Neuronal stem cell (in vitro differentiated cells): ENCODE results near the gene AXIN1.
"Not testable (repeated sequence)": the region's sequence is repeated elsewhere in the genome, so short reads cannot be mapped to it uniquely, and the experiment has no call there.

ENCODE experiments used
- DNase-seq: peaks from one replicate; pipeline ENCODE4 v3.0.0-alpha.2; 2013; ENCODE audit warnings: low spot score
- H2AFZ ChIP-seq: one replicate; pipeline ENCODE4 v1.6.1; 2013; ENCODE audit warnings: mild to moderate bottlenecking, low read length, inconsistent platforms
- H2AK5ac ChIP-seq: 2 replicates; pipeline ENCODE4 v1.6.1; 2013; ENCODE audit warnings: low read depth, mild to moderate bottlenecking, inconsistent platforms, low read length, moderate library complexity, mixed read lengths
- H2BK120ac ChIP-seq: 2 replicates; pipeline ENCODE4 v1.6.1; 2013; ENCODE audit warnings: low read depth, mild to moderate bottlenecking, inconsistent platforms, low read length, moderate library complexity, mixed read lengths
- H2BK12ac ChIP-seq: one replicate; pipeline ENCODE4 v1.6.1; 2013; ENCODE audit warnings: low read length, inconsistent platforms
- H2BK15ac ChIP-seq: 2 replicates; pipeline ENCODE4 v1.6.1; 2013; ENCODE audit warnings: mild to moderate bottlenecking, low read length, inconsistent platforms, mixed read lengths
- H2BK5ac ChIP-seq: one replicate; pipeline ENCODE4 v1.6.1; 2013; ENCODE audit warnings: inconsistent platforms, mild to moderate bottlenecking, low read length, moderate library complexity
- H3K14ac ChIP-seq: one replicate; pipeline ENCODE4 v1.6.1; 2013; ENCODE audit warnings: low read length, inconsistent platforms
- H3K18ac ChIP-seq: 2 replicates; pipeline ENCODE4 v1.6.1; 2013; ENCODE audit warnings: low read length, inconsistent platforms
- H3K23ac ChIP-seq: 2 replicates; pipeline ENCODE4 v1.6.1; 2013; ENCODE audit warnings: low read depth, mild to moderate bottlenecking, mixed read lengths, low read length, inconsistent platforms; ENCODE audit not compliant: poor library complexity
- H3K27ac ChIP-seq: replicated peaks from 3 replicates; pipeline ENCODE4 v1.5.1; 2013; ENCODE audit warnings: low read length, inconsistent platforms
- H3K27me3 ChIP-seq, 3 experiments: 2 replicates each; pipeline ENCODE4 v1.6.1; 2013; ENCODE audit warnings: low read length in 3 of 3, mild to moderate bottlenecking in 2 of 3, inconsistent platforms in 1 of 3, low read depth in 1 of 3, mixed read lengths in 1 of 3, moderate library complexity in 1 of 3; ENCODE audit not compliant: control insufficient read depth in 3 of 3, insufficient read depth in 3 of 3
- H3K36me3 ChIP-seq, 2 donors: replicated peaks in 1 of 2; 2 replicates each; pipeline ENCODE4 v1.6.1; 2013; ENCODE audit warnings: low read length in 2 of 2; ENCODE audit not compliant: control insufficient read depth in 2 of 2, insufficient read depth in 2 of 2
- H3K4ac ChIP-seq: 2 replicates; pipeline ENCODE4 v1.6.1; 2013; ENCODE audit warnings: inconsistent platforms, mild to moderate bottlenecking, low read length, moderate library complexity
- H3K4me1 ChIP-seq, 2 donors: 1 replicate in 1 of 2; 2 replicates in 1 of 2; pipeline ENCODE4 v1.6.1; 2013; ENCODE audit warnings: low read length in 2 of 2, low read depth in 1 of 2; ENCODE audit not compliant: control insufficient read depth in 2 of 2, insufficient read depth in 1 of 2
- H3K4me2 ChIP-seq: one replicate; pipeline ENCODE4 v1.6.1; 2013; ENCODE audit warnings: mild to moderate bottlenecking, low read length, inconsistent platforms; ENCODE audit not compliant: insufficient read depth, poor library complexity, severe bottlenecking
- H3K4me3 ChIP-seq, 2 donors: 2 replicates each; pipeline ENCODE4 v1.5.1; 2013; ENCODE audit warnings: low read length in 2 of 2, mild to moderate bottlenecking in 2 of 2, inconsistent platforms in 1 of 2, moderate library complexity in 1 of 2
- H3K79me1 ChIP-seq: one replicate; pipeline ENCODE4 v1.6.1; 2013; ENCODE audit warnings: low read depth, mild to moderate bottlenecking, inconsistent platforms, low read length, moderate library complexity
- H3K9ac ChIP-seq: one replicate; pipeline ENCODE4 v1.6.1; 2013; ENCODE audit warnings: mild to moderate bottlenecking, low read depth, low read length, inconsistent platforms; ENCODE audit not compliant: poor library complexity
- H3K9me3 ChIP-seq, 2 donors: replicated peaks in 1 of 2; 2 replicates each; pipeline versions ENCODE3 to v1.6.1; 2013; ENCODE audit warnings: low read length in 2 of 2, mild to moderate bottlenecking in 2 of 2, inconsistent platforms in 1 of 2, low read depth in 1 of 2, mixed read lengths in 1 of 2, moderate library complexity in 1 of 2; ENCODE audit not compliant: control insufficient read depth in 2 of 2, insufficient read depth in 1 of 2
- H4K8ac ChIP-seq: one replicate; pipeline ENCODE4 v1.6.1; 2013; ENCODE audit warnings: low read depth, mild to moderate bottlenecking, inconsistent platforms, low read length, moderate library complexity
- H4K91ac ChIP-seq: one replicate; pipeline ENCODE4 v1.6.1; 2013; ENCODE audit warnings: low read length, low read depth, mild to moderate bottlenecking, inconsistent platforms; ENCODE audit not compliant: poor library complexity
- WGBS, 2 donors: extraction: QIAGEN DNeasy Blood & Tissue Kit; methylation state at CpG; one replicate each; pipeline ENCODE4 v1.1.7; 2013; ENCODE audit warnings: missing lambda C conversion rate in 2 of 2, mixed read lengths in 1 of 2; ENCODE audit not compliant: insufficient read length in 2 of 2, insufficient replicate concordance in 1 of 2; ENCODE audit errors: extremely low coverage in 2 of 2; 5-methylcytosine and 5-hydroxymethylcytosine counted together

Gene AXIN1

DNA sequence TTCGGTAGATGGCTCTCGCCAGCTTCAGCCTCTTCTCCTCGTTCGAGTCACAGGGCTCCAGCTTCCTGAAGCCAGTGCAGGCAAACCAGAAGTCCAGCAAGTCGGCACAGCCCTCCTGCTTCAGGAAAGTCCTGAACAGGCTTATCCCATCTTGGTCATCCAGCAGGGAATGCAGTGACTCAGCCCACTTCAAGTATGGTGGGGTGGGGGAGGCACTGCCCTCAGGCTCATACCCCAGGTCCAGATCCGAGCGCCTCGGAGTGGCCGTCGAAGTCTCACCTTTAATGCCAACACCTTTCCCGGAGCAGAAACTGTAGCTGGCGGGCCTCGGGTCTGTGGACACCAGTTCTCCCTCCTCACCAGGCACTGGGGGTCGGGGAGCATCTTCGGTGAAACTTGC lies 5.9 kb downstream of the AXIN1 start:
- Histone ChIP-seq H3K4ac (no peak overlapping the region), H4K8ac (no peak overlapping the region), H3K79me1 (peaks cover 12% of the 10 kb centered on the region), H2AFZ (no peak overlapping the region), H2AK5ac (no peak overlapping the region), H2BK15ac (no peak overlapping the region), H2BK5ac (no peak overlapping the region), H3K4me2 (no peak overlapping the region), H3K9me3 (peaks cover 3 to 20% of the 10 kb centered on the region in 2 donors), H3K36me3 (peaks cover 25 to 65% of the 10 kb centered on the region in 2 donors), H2BK120ac (no peak overlapping the region), H4K91ac (no peak overlapping the region), H3K4me1 (no peaks in the 10 kb centered on the region), H2BK12ac (no peak overlapping the region), H3K18ac (no peak overlapping the region), H3K4me3 (no peak overlapping the region), H3K9ac (no peak overlapping the region), H3K23ac (no peak overlapping the region), H3K27ac (no peak overlapping the region), H3K14ac (no peak overlapping the region), H3K27me3 (no peaks in the 10 kb centered on the region)
- DNase-seq = no peak
- no CpG with 5 or more reads among the region's 15 CpGs for WGBS, 2 donors

DNA sequence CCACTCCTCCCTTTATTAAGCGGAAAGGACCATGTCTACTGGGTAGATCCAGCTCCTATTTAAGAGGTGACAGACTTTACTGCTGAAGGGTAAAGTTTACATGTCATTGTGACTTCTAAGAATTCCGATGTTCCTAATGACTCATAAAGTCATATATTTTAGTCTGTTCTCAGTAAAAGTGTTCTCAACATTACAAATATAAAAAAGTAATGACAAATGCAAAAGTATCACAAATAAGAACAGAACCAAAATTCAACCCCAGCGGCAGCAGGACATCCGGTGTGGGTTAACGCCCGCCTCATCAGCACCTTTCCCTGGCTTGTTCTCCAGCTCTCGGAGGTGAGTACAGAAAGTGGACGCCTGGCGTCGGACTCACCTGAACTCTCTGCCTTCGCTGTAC lies 6.8 kb downstream of the AXIN1 start:
- no peak overlapping the region for H2AK5ac ChIP-seq
- H4K8ac ChIP-seq = no peak overlapping the region
- no peaks in the 10 kb centered on the region for H3K27me3 ChIP-seq
- no peak overlapping the region for H4K91ac ChIP-seq
- H3K14ac ChIP-seq = no peak overlapping the region
- no peak for DNase-seq
- no peak overlapping the region for H3K4me2 ChIP-seq
- H3K4ac ChIP-seq = no peak overlapping the region
- H3K4me1 ChIP-seq = no peaks in the 10 kb centered on the region
- no peak overlapping the region for H2BK15ac ChIP-seq
- no CpG with 5 or more reads among the region's 11 CpGs for WGBS, 2 donors
- no peak overlapping the region for H3K23ac ChIP-seq
- H3K4me3 ChIP-seq = no peak overlapping the region
- no peak overlapping the region for H3K9ac ChIP-seq
- H2BK120ac ChIP-seq = no peak overlapping the region
- no peak overlapping the region for H2AFZ ChIP-seq
- H3K18ac ChIP-seq = no peak overlapping the region
- peaks cover 25 to 64% of the 10 kb centered on the region in 2 donors for H3K36me3 ChIP-seq
- no peak overlapping the region for H3K27ac ChIP-seq
- peaks cover 4 to 21% of the 10 kb centered on the region in 2 donors for H3K9me3 ChIP-seq
- peaks cover 15% of the 10 kb centered on the region for H3K79me1 ChIP-seq
- no peak overlapping the region for H2BK12ac ChIP-seq
- no peak overlapping the region for H2BK5ac ChIP-seq

DNA sequence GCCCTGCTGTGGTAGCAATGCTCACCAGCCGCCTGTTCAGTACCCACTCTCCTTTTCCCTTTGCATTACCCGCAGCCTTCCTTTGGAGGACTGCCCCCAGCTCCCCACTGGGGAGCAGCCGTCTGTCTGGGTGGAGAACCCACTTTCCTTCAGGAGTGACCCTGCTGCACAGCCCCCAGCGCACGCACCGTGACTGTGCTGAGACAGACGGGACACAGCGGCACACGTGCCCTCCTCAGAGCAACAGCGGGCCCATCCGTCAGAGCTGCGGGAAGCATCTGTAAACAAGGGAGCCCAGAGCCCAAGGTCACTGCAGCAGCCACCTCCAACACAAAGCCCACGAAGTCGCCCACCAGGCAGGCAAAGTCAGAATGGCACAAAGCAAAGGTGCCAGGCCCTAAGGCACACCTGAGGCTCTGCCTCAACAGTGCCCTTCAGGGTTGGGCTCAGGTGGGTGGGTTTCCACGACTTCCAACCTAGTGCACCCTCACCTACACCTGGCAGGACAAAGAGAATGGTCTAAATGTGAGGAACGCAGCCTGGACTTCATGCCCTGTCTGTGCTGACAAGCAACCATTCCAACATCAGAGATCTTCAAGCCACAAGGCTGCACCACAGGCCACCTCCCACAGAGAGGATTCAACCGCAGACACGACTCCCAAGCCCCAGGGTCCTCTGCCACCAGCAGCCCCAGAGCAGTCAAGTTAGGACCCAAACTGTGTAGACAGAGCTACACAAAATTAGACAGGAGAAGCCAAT lies 9.9 kb downstream of the AXIN1 start:
- H3K9me3 ChIP-seq = peaks cover 5 to 29% of the 10 kb centered on the region in 2 donors
- H3K27ac ChIP-seq = no peak overlapping the region
- no peak overlapping the region for H2BK15ac ChIP-seq
- no peak overlapping the region for H4K91ac ChIP-seq
- no peak overlapping the region for H2BK120ac ChIP-seq
- WGBS, 2 donors = no CpG with 5 or more reads among the region's 18 CpGs
- no peak overlapping the region for H3K4me2 ChIP-seq
- DNase-seq = no peak
- H3K79me1 ChIP-seq = peaks cover 18% of the 10 kb centered on the region
- H3K14ac ChIP-seq = no peak overlapping the region
- H3K4ac ChIP-seq = no peak overlapping the region
- peak overlapping the region; percentile 30 for H3K9ac ChIP-seq
- H3K4me3 ChIP-seq = no peak overlapping the region
- H4K8ac ChIP-seq = no peak overlapping the region
- H3K23ac ChIP-seq = peak overlapping the region; percentile 89
- no peaks in the 10 kb centered on the region for H3K27me3 ChIP-seq
- H3K36me3 ChIP-seq = peaks cover 25 to 56% of the 10 kb centered on the region in 2 donors
- H2BK12ac ChIP-seq = peak overlapping the region; percentile 58
- H2BK5ac ChIP-seq = no peak overlapping the region
- no peak overlapping the region for H2AK5ac ChIP-seq
- no peaks in the 10 kb centered on the region for H3K4me1 ChIP-seq
- H3K18ac ChIP-seq = no peak overlapping the region
- H2AFZ ChIP-seq = no peak overlapping the region

DNA sequence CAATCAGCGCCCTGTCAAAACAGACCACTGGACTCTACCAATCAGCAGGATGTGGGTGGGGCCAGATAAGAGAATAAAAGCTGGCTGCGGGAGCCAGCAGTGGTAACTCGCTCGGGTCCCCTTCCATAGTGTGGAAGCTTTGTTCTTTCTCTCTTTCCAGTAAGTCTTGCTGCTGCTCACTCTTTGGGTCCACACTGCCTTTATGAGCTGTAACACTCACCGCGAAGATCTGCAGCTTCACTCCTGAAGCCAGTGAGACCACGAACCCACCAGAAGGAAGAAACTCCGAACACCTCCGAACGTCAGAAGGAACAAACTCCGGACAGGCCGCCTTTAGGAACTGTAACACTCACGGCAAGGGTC lies 10.6 kb downstream of the AXIN1 start:
- not testable (repeated sequence) for H3K27ac ChIP-seq, H3K4me1 ChIP-seq, H2AFZ ChIP-seq, H3K14ac ChIP-seq, H3K23ac ChIP-seq, H3K18ac ChIP-seq, H2BK15ac ChIP-seq, H3K4me3 ChIP-seq, H4K8ac ChIP-seq, H2AK5ac ChIP-seq, H3K27me3 ChIP-seq, H2BK12ac ChIP-seq, H3K4ac ChIP-seq, H2BK120ac ChIP-seq, H3K9ac ChIP-seq, DNase-seq, H2BK5ac ChIP-seq, H4K91ac ChIP-seq
- peaks cover 21 to 49% of the 10 kb centered on the region in 2 donors for H3K36me3 ChIP-seq
- H3K79me1 ChIP-seq = peaks cover 18% of the 10 kb centered on the region
- WGBS, 2 donors = no CpG with 5 or more reads among the region's 13 CpGs
- H3K9me3 ChIP-seq = peaks cover 5 to 29% of the 10 kb centered on the region in 2 donors
- peak overlapping the region; percentile 11 for H3K4me2 ChIP-seq
